OCI-LY3 (cell line): ENCODE measurements around the gene TEX264.
A peak's percentile ranks its signal among the peaks of the same experiment; 100 is the strongest.

Experiments used
- H2AFZ ChIP-seq: fragments of 200-600, 300-600 bp; shearing (Covaris generic); 2 replicates; pipeline ENCODE4 v1.6.0; 2014; ENCODE audit warnings: antibody characterized with exemption, low read depth, low read length
- H3K27ac ChIP-seq: fragments of 200-600, 300-600 bp; sonication (generic); 2 replicates; pipeline ENCODE4 v1.5.1; 2014; ENCODE audit warnings: mild to moderate bottlenecking, low read length, moderate library complexity, mixed read lengths
- H3K27me3 ChIP-seq: fragments of 200-600, 300-600 bp; sonication (generic); 2 replicates; pipeline ENCODE4 v1.6.1; 2014; ENCODE audit warnings: low read depth, low read length, mixed read lengths
- H3K36me3 ChIP-seq: fragments of 200-600, 300-600 bp; sonication (generic); replicated peaks from 2 replicates; pipeline ENCODE3; 2014; ENCODE audit warnings: low read depth, low read length, mixed read lengths
- H3K4me1 ChIP-seq: fragments of 300-600, 200-600 bp; sonication (generic); 2 replicates; pipeline ENCODE4 v1.6.1; 2014; ENCODE audit warnings: low read length, mixed read lengths
- H3K4me2 ChIP-seq: fragments of 200-600, 300-600 bp; sonication (generic); 2 replicates; pipeline ENCODE4 v1.6.1; 2014; ENCODE audit warnings: low read length, mixed read lengths
- H3K4me3 ChIP-seq: fragments of 300-600, 200-600 bp; sonication (generic); 2 replicates; pipeline ENCODE4 v1.5.1; 2014; ENCODE audit warnings: antibody characterized with exemption, mild to moderate bottlenecking, low read length, moderate library complexity
- H3K79me2 ChIP-seq: fragments of 300-600, 200-600 bp; shearing (Covaris generic); 2 replicates; pipeline ENCODE4 v1.6.1; 2014; ENCODE audit warnings: mild to moderate bottlenecking, low read length, mixed read lengths
- H3K9ac ChIP-seq: fragments of 300-600, 200-600 bp; shearing (Covaris generic); 2 replicates; pipeline ENCODE4 v1.6.0; 2014; ENCODE audit warnings: mild to moderate bottlenecking, low read length, moderate library complexity
- H3K9me3 ChIP-seq: fragments of 200-600, 300-600 bp; shearing (Covaris generic); 2 replicates; pipeline ENCODE4 v1.6.1; 2014; ENCODE audit warnings: low read length, mixed read lengths; ENCODE audit not compliant: insufficient read depth
- H4K20me1 ChIP-seq: fragments of 200-600, 300-600 bp; sonication (generic); 2 replicates; pipeline ENCODE4 v1.6.1; 2016; ENCODE audit warnings: low read length, mixed read lengths; ENCODE audit not compliant: insufficient read depth
- EZH2phosphoT487 ChIP-seq: fragments of 200-600 bp; shearing (Covaris generic); IDR thresholded peaks from 2 replicates; pipeline ENCODE4 v1.6.1; 2018; ENCODE audit warnings: antibody characterized with exemption, mixed run types, low read depth
- TF ChIP-seq, protein P1 (sequence below): fragments of 200-600, 300-600 bp; sonication (generic); IDR thresholded peaks from 2 replicates; pipeline ENCODE4 v1.5.1; 2014; ENCODE audit warnings: antibody characterized with exemption, low read length, low read depth

TEX264 gene

DNA sequence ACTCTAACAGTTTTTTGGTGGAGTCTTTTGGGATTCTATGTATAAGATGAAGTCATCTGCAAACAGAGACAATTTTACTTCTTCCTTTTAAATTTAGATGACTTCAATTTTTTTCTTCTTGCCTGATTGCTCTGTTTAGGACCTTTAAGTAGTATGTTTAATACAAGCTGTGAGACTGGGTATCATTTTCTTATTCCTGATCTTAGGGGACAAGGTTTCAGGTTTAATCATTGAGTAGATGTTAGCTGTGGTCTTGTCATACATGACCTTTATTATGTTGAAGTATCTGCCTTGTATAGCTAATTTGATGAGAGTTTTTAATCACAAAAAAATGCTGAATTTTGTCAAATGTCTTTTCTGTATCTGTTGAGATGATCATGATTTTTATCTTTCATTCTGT is 56.4 kb downstream of the TEX264 start:
- no peaks in the 10 kb centered on the region for H3K9me3 ChIP-seq
- no peak overlapping the region for H3K27ac ChIP-seq
- H2AFZ ChIP-seq, result no peak overlapping the region
- no peaks in the 10 kb centered on the region for H3K36me3 ChIP-seq
- no peaks in the 10 kb centered on the region for H3K79me2 ChIP-seq
- no peak overlapping the region for H3K4me3 ChIP-seq
- peaks cover 24% of the 10 kb centered on the region for H3K4me1 ChIP-seq
- H3K27me3 ChIP-seq, result no peaks in the 10 kb centered on the region
- peak overlapping the region; percentile 31 for H3K4me2 ChIP-seq
- TF ChIP-seq, protein P1, sequence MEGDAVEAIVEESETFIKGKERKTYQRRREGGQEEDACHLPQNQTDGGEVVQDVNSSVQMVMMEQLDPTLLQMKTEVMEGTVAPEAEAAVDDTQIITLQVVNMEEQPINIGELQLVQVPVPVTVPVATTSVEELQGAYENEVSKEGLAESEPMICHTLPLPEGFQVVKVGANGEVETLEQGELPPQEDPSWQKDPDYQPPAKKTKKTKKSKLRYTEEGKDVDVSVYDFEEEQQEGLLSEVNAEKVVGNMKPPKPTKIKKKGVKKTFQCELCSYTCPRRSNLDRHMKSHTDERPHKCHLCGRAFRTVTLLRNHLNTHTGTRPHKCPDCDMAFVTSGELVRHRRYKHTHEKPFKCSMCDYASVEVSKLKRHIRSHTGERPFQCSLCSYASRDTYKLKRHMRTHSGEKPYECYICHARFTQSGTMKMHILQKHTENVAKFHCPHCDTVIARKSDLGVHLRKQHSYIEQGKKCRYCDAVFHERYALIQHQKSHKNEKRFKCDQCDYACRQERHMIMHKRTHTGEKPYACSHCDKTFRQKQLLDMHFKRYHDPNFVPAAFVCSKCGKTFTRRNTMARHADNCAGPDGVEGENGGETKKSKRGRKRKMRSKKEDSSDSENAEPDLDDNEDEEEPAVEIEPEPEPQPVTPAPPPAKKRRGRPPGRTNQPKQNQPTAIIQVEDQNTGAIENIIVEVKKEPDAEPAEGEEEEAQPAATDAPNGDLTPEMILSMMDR, result no peak
- TF ChIP-seq EZH2phosphoT487, result no peak
- no peaks in the 10 kb centered on the region for H4K20me1 ChIP-seq
- H3K9ac ChIP-seq, result no peak overlapping the region

DNA sequence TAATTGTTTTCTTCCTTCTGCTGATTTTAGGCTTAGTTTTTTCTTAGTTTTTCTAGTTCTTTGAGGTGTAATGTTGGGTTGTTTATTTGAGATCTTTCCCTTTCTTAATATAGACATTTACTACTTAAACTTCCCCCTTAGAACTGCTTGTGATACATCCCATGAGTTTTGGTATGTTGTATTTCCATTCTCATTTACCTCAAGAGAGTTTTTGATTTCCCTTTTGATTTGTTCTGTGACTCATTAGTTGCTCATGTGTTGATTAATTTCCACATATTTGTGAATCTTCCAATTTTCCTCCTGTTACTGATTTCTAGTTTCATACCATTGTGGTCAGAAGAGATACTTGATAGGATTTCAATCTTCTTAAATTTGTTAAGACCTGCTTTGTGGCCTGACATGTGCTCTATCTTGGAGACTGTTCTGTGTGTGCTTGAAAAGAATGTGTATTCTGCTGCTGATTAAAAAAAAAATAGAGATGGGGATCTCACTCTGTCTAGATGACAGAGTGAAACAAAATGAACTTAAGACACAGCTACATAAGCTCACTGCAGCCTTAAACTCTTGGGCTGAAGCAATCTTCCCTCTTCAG is 58.1 kb downstream of the TEX264 start:
- TF ChIP-seq, protein P1, result no peak
- TF ChIP-seq EZH2phosphoT487, result no peak
- no peaks in the 10 kb centered on the region for H3K27me3 ChIP-seq
- H3K27ac ChIP-seq, result no peak overlapping the region
- peaks cover 26% of the 10 kb centered on the region for H3K4me1 ChIP-seq
- H2AFZ ChIP-seq, result no peak overlapping the region
- H3K4me3 ChIP-seq, result no peak overlapping the region
- no peaks in the 10 kb centered on the region for H3K36me3 ChIP-seq
- H3K9me3 ChIP-seq, result no peaks in the 10 kb centered on the region
- H4K20me1 ChIP-seq, result no peaks in the 10 kb centered on the region
- no peaks in the 10 kb centered on the region for H3K79me2 ChIP-seq
- no peak overlapping the region for H3K4me2 ChIP-seq
- no peak overlapping the region for H3K9ac ChIP-seq

DNA sequence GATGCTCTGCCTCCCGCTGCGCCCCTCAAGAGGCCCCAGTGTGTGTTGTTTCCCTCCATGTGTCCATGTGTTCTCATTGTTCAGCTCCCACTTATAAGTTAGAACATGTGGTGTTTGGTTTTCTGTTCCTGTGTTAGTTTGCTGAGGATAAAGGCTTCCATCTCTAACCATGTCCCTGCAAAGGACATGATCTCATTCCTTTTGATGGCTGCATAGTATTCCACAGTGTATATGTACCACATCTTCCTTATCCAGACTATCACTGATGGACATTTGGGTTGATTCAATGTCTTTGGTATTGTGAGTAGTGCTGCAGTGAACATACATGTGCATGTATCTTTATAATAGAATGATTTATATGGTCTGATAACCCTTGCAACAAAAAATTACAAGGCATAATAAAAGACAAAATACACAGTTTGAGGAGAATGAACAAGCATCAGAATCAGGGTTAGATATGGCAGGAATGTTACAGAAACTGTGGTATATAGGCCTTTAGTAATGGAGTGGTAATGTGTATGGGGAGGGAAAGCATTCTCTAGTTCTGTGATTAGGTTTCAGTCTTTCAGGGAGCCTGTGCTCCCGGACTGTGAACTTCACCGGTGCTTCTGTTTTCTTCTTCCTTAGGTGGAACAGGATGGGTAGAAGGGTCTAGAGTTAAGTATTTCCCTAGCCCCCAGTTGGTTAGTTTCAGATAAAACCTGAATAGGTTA is 63.0 kb downstream of the TEX264 start:
- no peaks in the 10 kb centered on the region for H4K20me1 ChIP-seq
- H3K27ac ChIP-seq, result peak overlapping the region; percentile 72
- no peaks in the 10 kb centered on the region for H3K27me3 ChIP-seq
- no peaks in the 10 kb centered on the region for H3K9me3 ChIP-seq
- H2AFZ ChIP-seq, result peak overlapping the region; percentile 80
- H3K79me2 ChIP-seq, result no peaks in the 10 kb centered on the region
- TF ChIP-seq, protein P1, result no peak
- no peak for TF ChIP-seq EZH2phosphoT487
- peak overlapping the region; percentile 71 for H3K4me2 ChIP-seq
- no peaks in the 10 kb centered on the region for H3K36me3 ChIP-seq
- H3K4me3 ChIP-seq, result peak overlapping the region; percentile 61
- peaks cover 32% of the 10 kb centered on the region for H3K4me1 ChIP-seq
- H3K9ac ChIP-seq, result peak overlapping the region; percentile 44

DNA sequence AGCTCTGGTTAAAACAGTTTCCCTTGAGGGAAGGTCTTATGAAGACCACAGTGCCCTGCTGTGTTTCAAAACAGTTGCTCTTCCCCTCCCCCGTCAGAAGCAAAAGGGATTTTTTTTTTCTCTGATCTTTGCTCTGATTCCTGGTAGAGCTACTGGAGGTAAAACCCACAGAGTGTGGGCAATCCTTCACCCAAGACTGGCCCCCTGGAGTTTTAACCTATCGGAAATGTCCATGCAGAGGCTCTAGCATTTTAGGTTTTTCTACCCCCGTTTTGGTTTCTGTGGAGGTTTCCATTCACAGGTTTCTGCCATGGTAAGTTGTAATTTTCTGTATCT is 63.5 kb downstream of the TEX264 start:
- TF ChIP-seq, protein P1, result no peak
- TF ChIP-seq EZH2phosphoT487, result no peak
- no peaks in the 10 kb centered on the region for H3K79me2 ChIP-seq
- H4K20me1 ChIP-seq, result no peaks in the 10 kb centered on the region
- peak overlapping the region; percentile 61 for H3K4me3 ChIP-seq
- no peaks in the 10 kb centered on the region for H3K36me3 ChIP-seq
- peak overlapping the region; percentile 44 for H3K9ac ChIP-seq
- H3K4me2 ChIP-seq, result peak overlapping the region; percentile 71
- peak overlapping the region; percentile 72 for H3K27ac ChIP-seq
- no peaks in the 10 kb centered on the region for H3K9me3 ChIP-seq
- peak overlapping the region; percentile 80 for H2AFZ ChIP-seq
- H3K27me3 ChIP-seq, result no peaks in the 10 kb centered on the region
- H3K4me1 ChIP-seq, result peaks cover 32% of the 10 kb centered on the region
